Fibroblast of villous mesenchyme (primary cell): ENCODE data around the gene EFCAB11. TPM values are rescaled to one million over a fixed set of nuclear protein-coding genes. Genes with fewer than 3 reads are reported as not detected.
"Not testable (repeated sequence)": the region's sequence is repeated elsewhere in the genome, so short reads cannot be mapped to it uniquely, and the experiment has no call there.

Experiments used
- DNase-seq: peaks from one replicate; pipeline ENCODE4 v3.0.0-alpha.2; 2010; ENCODE audit warnings: low read depth
- H3K4me3 ChIP-seq: 2 replicates; pipeline ENCODE4 v1.5.1; 2011; ENCODE audit warnings: low read depth, mild to moderate bottlenecking, low read length
- total RNA-seq: library from RNA; depleted of rRNA; stranded (reverse); fragments of >200 nt; gene quantifications from 2 replicates; pipeline ENCODE4 v1.2.3, GENCODE V29; 2012
- TF ChIP-seq, protein P1 (sequence below): IDR thresholded peaks from 2 replicates; pipeline ENCODE4 v1.5.1; 2012; ENCODE audit warnings: low read depth, mild to moderate bottlenecking, low read length; ENCODE audit not compliant: insufficient read depth

The EFCAB11 gene
- total RNA-seq, 1 donor: 5.2 TPM

GRCh38 chr14:89899917-89900663 lies 54.4 kb downstream of the EFCAB11 start:
- no peak overlapping the region for H3K4me3 ChIP-seq
- TF ChIP-seq, protein P1, sequence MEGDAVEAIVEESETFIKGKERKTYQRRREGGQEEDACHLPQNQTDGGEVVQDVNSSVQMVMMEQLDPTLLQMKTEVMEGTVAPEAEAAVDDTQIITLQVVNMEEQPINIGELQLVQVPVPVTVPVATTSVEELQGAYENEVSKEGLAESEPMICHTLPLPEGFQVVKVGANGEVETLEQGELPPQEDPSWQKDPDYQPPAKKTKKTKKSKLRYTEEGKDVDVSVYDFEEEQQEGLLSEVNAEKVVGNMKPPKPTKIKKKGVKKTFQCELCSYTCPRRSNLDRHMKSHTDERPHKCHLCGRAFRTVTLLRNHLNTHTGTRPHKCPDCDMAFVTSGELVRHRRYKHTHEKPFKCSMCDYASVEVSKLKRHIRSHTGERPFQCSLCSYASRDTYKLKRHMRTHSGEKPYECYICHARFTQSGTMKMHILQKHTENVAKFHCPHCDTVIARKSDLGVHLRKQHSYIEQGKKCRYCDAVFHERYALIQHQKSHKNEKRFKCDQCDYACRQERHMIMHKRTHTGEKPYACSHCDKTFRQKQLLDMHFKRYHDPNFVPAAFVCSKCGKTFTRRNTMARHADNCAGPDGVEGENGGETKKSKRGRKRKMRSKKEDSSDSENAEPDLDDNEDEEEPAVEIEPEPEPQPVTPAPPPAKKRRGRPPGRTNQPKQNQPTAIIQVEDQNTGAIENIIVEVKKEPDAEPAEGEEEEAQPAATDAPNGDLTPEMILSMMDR: peak; percentile 65
- peak; percentile 39 for DNase-seq

DNA sequence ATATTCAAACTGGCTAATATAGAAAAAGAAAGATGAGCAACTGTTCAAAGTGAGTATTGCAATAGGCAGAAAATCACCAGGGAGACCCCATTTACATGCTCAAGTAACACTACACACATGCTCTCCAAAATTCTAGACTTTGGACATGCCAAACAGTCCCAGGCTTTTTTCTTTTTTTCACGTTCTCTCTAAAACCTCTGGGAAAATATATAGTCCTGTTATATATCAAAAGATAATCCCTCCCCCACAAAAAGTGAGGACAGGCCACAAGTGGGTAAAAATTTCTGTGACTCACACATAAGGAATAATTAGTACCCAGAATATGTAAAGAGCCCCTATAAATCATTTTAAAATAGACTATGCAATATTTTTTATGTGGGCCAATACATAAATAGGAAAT lies 55.2 kb downstream of the EFCAB11 start:
- TF ChIP-seq, protein P1: no peak
- no peak for DNase-seq

DNA sequence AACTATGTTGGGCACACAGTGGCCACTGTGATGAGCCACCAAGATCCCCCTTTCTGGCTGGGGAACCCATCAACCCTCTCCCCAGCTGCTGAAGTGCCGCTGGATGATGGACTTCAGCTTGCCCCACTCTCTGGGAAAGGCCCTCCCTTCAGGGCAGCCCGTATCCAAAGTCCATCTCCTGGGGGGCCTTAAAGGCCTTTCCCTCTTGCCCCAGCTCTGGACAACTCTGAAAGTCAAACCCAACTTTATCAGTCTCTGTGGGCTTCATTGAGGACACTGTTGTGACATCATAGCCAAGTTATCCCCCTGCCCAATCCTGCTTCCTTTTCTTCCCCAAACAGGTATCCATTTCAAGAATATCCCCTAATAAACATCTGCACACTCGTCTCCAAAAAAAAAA lies 61.1 kb downstream of the EFCAB11 start:
- DNase-seq, H3K4me3 ChIP-seq: not testable (repeated sequence)

More for the DNA sequence above, 55.2 kb downstream of the EFCAB11 start:
- no peak overlapping the region for H3K4me3 ChIP-seq

DNA sequence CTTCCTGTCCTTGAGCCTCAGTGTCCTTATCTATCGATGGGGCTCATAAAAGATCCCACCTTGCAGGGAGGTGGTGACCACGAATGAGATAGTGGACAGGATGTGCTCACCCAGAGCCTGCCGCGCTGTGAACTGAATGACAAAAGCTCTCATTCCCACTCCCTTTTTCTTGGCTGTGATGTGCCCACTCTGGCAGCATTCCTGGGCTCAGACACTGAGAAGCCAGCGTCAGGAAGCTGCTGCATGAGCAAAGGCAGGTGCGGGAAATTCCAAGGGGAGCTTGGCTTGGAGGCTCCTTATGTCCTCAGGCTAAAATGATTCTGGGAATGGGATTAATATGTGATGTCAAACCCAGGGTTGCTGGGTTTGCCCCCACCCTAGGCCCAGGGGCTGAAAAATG lies 61.6 kb downstream of the EFCAB11 start:
- TF ChIP-seq, protein P1: no peak
- no peak overlapping the region for H3K4me3 ChIP-seq

GRCh38 chr14:89891721-89892120 lies 62.8 kb downstream of the EFCAB11 start:
- not testable (repeated sequence) for H3K4me3 ChIP-seq, DNase-seq

More for the DNA sequence above, 61.6 kb downstream of the EFCAB11 start:
- no peak for DNase-seq

DNA sequence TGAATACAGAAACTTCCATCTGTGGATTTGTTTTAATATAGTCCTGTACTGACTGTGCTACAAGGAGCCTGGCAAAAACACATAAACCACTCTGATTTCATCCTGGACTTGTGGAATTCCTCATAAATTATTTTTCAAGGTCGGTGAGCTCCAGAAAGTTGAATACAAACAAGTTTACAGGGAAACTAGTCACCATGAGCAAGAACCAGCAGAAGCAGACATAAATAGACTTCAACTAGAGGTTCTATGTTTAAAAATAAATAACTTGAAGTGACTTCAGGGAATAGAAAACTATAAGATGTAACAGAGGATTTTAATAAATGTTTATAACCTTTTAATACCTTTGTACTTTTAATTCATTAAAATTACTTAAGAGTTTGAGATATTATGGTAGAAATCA lies 63.5 kb downstream of the EFCAB11 start:
- no peak for DNase-seq
- H3K4me3 ChIP-seq: no peak overlapping the region
- TF ChIP-seq, protein P1: no peak

- DNase-seq: no peak
- TF ChIP-seq, protein P1: no peak
- H3K4me3 ChIP-seq: no peak overlapping the region
Observed at GRCh38 chr14:89890589-89890988, 63.9 kb downstream of the EFCAB11 start.

DNA sequence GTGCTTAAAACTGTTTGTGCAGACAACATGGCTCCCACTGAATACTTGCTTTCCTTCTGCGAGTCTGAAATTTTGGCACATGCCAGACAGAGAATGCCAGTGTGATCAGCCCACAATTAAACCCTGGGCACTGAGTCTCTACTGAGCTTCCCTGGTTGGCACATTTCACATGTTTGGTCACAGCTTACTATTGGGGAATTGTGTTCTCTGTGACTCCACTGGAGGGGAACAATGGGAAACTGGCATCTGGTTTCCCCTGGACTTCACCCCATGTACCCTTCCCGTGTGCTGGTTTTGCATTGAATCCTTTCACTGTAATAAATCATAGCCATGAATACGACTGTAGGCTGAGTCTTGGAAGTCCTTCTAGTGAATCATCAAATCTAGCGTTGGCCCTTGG lies 64.9 kb downstream of the EFCAB11 start:
- TF ChIP-seq, protein P1: no peak
- no peak for DNase-seq
- no peak overlapping the region for H3K4me3 ChIP-seq
